NCI-H510A treated with DMSO at 0.1 percent for 48 hours (cell line): ENCODE results near the gene CFDP1.

Source experiments
- DNase-seq: peaks from one replicate; lab custom pipeline; 2025; lab: John Stamatoyannopoulos, UW

CFDP1 gene

DNA sequence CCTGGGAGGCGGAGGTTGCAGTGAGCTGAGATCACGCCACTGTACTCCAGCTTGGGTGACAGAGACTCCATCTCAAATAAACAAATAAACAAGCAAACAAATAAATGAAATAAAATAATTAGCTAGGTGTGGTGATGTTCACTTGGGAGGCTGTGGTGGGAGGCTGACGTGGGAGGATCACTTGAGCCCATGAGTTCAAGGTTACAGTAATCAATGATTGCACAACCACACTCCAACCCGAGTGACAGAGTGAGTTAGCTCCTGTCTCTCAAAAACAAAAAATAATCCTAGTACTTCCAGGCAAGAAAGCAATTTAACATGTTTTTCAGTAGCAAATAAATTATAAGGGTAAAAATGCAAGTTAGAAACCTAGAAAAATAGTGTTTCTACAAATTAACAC lies 26.4 kb downstream of the CFDP1 start:
- no peak for DNase-seq

DNA sequence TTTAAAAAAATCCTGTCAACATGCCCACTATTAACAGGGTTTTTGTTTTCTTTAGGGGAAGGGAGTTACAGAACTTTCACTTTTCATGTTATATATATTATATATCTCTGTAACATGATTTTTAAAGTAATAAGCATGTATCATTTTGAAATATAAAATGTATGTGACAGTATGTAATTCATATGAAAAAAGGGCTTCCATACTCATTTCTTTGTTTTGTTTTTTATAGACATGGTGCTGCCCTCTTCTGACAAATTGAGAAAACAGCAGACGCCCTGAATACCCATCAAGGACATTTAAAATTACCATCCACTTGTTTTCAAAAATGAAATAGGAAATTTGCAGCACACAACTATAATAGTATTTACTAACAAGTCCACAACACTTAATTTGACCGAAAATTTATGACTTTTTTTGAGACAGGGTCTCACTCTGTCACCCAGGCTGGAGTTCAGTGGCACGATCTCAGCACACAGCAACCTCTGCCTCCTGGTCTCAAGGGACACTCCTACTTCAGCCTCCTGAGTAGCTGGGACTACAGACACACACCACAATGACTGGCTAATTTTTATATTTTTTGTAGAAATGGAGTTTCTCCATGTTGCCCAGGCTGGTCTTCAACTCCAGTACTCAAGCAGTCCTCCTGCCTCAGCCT lies 30.4 kb downstream of the CFDP1 start:
- peak; percentile 20 for DNase-seq

DNA sequence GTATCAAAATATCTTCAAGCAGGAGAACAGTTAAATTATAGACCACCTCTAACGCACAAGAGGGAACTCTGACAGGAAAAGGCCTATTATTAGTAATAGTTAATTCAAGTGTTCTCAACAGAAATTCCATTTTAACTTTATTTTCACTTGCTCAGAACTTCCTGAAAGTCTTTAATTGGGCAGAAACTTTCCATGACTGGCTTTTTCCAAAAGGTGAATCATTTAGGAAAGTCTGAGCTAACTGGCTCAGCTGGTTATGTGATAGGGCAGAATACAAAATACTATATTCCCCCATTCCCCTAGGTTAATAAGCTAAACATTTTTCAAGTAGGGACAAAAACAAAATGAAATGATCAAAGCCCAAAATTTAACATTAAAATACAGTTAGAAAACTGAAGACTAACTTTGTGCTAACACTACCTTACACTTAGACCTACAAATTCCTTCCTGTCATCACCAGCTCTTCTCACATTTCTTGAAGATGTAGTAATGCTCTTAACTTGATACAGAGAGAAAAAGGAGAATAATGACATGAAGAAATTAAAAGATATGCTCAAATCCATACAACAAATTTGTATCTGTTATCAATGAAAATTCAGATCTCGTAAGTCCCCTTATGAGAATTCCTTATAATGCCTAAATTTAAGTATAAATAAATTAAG lies 31.0 kb downstream of the CFDP1 start:
- no peak for DNase-seq

DNA sequence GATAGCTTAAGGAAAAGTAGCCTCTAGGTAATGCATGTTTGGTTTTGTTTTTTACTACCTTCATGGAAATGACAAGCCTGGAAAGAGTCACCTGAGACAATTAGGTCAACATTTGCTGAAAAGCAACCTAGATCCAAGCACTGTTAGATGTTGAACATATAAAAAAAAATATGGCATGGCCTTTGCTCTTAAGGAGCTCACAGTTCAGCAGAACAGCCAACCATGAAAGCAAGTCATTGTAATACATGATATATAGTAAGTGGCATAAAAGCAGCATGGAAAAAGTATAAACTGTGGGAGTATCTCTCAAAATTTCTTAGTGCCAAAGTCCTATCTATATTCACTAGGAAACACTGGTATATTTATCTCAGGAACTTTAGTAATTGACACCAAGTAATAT lies 31.6 kb downstream of the CFDP1 start:
- DNase-seq = no peak

DNA sequence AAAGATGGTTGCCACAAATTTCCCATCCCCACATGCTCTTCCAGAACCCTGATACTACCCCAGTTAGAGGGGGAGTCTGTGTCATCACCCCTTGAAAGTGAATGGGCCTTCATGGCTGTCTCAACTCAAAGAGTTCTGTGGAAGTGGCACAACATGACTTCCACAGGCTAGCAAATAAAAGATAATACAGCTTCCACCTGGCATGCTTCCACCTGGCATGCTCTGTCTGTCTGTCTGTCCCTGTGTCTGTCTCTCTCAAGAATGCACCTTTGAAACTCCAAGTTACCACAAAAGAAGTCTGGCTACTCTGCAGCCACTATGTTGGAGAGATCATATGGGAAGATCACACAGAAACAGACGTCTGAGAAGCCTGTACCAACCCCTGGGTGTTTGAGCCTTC lies 35.0 kb downstream of the CFDP1 start:
- DNase-seq = no peak

DNA sequence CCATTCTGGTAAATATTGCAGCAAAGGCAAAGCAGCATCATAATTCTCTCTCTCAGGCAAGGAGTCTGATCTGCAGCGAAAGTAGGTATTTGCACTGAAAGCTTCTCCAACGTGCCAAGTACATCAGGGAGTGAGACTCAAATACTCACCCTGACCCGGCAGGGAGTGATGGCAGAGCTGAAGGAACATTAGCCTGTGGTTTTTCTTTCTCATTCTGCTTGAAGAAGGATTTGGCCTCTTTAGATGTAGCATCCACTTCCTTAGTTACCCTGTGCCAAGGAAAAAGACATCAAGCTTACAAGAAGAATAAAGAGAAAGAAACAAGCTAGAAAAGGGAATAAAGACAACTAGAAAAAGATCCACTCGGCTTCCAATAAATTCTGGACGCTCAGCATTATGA lies 38.4 kb downstream of the CFDP1 start:
- no peak for DNase-seq

DNA sequence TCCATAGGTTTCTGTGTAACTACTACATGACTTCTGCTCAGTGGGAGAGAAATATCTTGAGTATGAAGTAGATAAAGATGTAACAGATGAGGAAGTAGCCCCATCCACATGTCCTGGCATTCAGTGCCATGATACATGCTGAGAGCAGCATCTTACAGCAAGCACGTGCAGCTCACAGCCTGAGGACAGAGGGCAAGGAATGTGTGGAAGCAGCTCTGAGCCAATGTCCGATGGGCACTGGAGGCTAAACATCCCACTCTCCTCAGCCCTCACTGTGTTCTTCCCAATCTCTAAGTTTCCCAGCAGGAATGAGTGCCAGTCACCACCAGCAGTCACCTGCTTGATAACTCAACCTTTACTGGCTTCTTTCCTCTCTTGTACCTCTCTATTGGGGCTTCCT lies 40.4 kb downstream of the CFDP1 start:
- no peak for DNase-seq

DNA sequence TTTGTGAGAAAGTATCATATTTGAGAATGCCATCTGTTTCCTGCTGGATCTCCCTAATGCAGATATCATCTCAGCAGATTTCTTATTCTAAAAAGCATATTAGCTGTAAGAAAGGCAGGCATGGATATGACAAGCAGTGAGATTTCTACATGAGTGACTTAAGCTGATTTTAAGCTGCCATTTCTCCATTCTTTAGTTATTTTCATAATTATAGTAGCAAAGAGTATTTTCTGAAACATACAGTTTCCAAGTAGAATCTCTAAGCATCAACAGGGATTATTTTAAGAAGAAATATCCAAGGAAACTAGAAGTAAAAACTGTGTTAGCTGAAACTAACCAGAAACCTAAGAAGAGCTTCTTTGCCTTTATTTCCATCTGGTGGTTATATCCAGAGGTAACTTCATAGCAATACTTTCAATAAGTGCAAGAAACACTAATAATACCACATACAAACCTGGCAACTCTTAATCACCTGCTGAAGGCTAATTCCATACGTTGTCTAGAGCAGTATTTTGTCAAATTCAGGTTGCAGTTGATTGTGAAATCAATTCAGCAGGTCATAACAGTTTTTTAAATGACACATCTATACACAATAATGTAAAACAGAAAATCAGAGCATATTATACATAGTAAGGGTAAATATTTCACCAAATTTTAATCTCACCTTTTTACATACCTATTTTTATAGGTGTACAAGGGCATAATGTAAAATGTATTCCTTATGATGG lies 42.2 kb downstream of the CFDP1 start:
- DNase-seq = no peak

DNA sequence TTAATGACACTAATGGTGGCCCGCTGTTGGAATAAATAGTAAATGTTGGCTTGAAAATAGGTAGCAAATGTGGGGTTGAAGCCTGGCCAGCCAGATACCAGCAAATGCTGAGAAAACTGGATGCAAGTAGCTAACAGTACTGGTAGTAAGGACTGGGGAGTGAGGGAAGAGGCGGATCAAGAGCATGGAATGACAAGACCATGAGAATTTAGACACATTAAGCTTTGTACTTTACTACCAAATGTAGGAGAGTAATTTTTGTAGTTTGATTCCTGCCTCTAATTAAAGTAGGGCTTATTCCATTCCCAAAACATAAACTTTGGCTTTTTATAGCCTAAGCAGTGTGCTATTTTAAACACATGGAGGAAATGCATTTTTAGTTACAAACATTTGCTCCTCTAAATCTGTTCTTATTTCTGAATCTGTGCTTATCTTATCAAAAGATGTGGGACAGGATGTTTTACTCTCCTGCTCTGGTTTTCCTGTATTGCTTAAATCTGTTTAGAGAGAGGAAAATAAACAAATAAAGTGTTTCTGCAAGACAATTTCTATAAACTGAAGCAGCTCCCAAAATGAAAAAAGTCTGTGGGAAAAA lies 44.1 kb downstream of the CFDP1 start:
- no peak for DNase-seq

DNA sequence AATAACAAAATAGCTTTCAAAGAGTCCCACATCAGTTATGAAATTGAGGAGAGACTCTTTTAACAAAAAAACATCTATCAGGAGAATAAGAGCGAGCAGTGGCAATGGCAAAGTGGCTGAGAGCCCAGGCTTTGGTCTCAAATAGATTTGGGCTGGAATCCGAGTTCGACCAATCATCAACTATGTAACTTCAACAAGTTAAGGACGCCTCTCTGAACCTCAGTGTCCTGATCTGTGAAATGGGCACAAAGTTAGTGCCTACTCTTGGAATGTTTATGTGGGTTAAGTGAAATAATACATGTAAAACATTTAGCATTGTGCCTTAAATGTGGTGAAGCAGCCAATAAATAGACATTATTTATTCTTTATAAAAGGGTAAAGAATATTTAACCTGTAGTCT lies 45.4 kb downstream of the CFDP1 start:
- DNase-seq = no peak

DNA sequence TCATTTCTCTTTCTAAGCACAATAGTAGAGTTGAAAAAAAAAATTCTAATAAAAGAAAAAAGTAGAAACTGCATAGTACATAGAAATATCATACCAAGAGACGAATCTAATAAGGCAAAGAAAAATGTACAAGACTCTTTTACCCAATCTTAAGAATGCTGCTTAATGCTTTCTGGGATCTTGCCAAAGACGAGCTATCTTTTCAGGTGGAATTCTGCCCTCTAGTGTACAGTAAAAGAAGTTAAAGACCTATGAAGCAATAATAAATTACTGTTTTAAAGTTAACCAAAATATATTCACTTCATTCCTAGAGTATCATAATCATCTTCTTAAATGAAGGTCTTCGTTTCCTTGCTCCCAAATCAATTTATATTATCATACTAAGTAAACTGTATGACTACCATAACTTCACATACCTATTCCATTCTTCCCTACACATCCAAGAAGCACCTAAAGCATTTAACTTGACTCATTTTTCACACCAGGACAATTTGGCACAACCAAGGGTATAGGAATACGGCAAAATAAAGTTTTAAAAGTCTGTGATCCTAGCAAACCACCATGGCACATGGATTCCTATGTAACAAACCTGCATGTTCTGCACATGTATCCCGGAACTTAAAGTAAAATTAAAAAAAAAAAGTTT lies 47.7 kb downstream of the CFDP1 start:
- peak; percentile 61 for DNase-seq

DNA sequence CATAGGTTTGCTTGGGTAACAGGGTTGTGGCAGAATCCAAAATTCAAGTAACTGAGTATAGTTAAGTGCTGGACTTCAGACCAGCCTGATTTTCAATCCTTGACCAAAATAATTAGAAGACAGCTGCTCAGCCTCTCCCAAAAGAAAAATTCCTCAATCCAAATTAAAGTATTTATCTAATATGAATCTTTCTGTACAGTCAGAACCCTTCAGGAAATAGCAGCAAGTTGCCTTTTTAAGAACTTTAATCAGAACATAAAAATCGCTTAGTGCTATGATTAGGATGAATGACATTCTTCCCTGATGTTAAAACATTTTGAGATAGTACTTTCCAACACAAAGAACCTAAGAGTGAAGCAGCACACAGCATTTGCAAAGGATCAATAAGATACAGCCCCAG lies 50.2 kb downstream of the CFDP1 start:
- DNase-seq = no peak

DNA sequence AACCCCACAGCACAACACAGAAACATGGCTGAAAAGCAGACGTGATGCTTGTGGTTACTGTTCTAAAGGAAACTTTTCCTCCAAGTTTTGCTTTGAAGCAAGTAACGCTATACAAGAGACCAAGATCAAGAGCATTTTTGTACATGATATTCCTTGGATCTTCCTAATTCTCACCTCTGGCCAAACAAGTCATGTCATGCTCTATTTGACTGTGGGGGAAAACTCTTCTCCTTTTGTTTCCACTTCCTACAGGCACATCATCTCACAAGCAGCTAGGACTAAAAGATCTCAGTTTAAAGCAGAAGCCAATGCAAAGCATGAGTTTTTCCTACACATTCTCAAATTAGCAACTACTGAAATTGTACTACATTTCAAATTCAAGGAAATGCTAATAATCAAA lies 50.7 kb downstream of the CFDP1 start:
- no peak for DNase-seq

DNA sequence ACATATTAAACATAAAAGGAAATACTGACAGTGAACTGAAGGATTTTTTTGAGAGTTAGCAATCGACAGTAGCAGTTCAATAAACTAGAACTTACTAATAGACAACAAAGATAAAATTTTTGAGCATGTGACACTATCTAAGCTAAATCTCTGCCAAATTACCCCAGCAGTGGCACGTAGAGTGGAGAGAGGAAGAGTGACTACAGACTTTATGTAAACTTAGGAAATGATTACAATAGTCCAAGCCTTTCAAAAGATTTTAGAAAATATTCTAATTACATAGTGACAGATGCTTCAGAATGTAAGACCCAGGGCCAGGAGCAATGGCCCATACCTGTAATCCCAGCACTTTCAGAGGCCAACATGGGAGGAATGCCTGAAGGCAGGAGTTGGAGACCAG lies 52.4 kb downstream of the CFDP1 start:
- DNase-seq = no peak

DNA sequence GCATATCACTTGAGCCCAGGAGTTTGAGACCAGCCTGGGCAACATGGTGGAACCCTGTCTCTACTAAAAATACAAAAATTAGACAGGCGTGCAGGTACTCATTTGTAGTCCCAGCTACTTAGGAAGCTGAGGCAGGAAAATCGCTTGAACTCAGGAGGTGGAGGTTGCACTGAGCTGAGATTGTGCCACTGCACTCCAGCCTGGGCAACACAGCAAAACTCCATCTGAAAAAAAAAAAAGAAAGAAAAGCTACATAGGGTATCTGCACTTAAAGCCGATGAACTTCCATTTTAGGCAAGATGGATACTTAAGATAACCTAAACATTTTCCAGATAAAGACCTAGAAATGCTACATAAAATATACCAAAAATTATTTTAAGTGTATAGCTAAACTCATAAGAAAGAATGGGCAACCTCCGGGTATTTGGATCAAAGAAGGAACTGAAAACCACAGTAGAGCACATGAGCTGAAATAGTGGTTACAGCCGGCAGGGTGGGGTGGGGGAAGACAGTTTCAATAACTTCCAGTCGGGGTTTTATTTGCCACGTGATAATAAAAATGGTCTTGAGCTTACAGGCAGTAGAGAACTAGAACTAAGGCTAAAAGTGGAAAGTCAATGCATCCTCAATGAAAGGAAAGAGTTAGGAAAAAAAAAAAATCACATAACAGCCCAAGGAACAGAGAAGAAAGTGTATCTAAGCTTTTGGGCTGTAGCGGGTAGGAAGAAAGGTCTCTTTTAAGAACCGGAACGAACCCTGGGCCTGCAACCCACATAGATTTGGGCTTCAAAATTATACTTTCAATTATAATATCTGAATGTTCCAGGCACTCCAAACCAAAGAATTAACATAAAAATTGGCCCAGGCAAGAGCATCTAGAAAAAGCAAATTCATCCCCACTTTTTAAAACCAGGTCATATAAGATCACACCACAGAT lies 53.1 kb downstream of the CFDP1 start:
- DNase-seq = no peak

DNA sequence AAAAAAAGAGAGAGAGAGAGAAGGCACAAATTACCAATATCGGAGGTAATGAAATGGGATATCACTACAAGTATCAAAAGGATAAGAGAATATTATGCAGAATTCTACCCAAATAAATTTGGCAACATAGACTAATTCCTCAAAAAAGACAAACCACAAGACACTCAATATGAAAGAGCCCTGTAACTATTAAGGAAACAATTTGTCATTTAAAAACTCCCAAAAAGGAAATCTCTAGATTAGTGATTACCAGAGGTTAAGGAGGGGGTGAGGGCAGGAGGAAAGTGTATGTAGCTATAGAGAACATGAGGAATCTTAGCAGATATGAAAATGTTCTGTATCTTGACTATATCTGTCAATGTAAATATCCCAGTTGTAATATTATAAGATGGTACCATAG lies 54.0 kb downstream of the CFDP1 start:
- DNase-seq = no peak

DNA sequence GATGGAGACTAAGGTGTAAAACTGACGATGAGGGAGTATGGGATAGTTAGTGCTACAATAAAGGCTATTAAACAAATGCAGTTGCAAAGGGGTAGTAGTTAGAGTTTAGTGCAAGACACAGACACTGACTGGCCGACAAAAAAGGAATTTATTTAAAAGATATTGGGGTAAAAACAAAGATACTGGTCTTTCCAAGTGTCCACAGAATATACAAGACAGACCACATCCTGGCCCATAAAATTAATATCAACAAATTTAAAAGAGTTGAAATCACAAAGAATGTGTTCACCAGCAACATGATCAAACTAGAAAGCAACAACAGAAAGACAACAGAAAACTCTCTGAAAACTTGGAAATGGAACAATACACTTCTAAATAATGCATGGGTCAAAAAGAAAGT lies 54.7 kb downstream of the CFDP1 start:
- no peak for DNase-seq

DNA sequence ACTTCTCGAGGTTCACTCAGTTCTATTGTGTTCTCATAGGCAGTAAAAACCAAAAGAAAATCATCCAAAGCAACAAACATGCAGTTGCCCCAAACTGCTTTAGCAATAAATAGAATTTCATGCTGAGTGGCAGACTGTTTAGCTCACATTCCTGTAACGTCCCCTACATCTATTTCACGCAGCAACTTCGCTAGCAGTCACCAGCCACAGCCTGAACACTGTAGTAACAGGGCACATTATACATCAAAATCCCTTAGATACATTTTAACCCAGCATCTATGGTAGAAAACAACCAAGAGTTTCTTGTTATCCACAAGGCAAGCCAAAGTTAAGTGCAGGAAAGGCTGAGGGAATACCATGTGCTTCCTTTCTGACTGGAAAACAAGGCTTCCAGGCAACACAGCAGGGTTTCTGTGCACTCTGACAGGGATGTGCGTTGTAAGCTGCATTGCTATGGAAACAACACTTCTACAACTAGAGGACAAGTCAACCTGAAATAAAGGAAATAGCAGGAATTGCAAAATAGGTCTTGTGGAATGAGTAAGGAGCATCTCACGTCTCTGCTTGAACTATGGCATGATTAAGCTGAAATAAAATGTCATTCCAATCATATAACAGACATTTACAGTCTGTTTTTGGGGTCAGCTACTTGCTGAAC lies 55.4 kb downstream of the CFDP1 start:
- no peak for DNase-seq

DNA sequence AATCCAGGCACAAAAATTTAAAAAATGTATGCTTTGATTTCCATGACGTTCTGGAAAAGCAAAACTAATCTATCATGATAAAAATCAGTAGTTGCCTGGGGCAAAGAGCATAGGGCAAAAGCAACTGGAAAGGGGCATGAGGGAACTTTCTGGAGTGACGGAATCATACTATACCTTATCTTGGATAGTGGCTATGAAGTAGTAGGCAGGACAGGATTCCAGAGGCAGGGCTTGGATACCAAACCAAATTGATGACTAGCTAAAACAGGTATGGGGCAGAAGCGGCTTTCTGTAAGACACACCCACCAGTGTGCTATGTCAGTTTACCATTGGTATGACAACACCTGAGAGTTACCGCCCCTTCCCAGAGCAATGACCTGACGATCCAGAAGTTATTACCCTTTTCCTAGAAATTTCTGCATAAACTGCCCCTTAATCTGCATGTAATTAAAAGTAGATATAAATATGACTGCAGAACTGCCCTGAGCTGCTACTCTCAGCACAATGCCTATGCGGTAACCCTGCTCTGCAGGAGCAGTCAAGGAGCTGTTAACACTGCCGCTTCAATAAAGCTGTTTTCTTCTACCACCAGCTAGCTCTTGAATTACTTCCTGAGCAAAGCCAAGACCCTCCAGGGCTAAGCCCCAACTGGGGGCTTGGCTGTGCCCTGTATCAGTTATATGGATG lies 56.7 kb downstream of the CFDP1 start:
- DNase-seq = no peak

DNA sequence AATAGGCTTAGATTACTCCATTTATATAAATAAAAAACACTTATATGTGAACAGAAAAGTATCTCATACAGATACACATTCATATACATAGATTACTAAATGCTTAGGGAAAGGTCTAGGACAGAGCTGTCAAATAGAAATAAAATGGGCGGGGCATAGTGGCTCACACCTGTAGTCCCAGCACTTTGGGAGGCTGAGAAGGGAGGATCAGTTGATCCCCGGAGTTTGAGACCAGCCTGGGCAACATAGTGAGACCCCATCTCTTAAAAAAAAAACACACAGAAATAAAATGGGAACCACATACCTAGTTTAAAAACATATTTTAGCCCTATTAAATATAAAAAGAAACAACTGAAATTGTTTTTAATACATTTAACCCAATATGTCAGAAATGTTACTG lies 58.9 kb downstream of the CFDP1 start:
- DNase-seq = no peak
